Measurements from ENCODE around the gene DOCK2.

DNA sequence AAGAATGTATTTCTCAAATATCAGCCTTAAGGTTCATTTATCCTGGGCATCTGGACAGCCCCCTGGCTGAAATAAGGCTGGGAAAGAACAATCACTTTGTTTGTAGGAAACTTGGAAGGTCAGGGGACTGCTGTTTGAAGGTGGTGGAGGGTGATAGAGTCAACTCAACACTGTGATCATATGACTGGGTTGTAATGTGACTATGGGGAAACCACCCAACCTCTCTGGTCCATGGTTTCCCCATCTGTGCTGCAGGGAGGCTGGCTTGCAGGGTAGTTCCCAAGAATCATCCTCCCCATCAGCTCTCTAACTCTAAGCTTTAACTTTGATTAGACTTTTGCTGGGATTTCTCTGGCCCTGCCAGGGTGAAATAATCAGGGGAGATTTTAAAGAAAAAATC, 333.3 kb downstream of the DOCK2 start:
- TF ChIP-seq EZH2 (IDR thresholded peaks at IDR 0.05; ENCODE audit: low read length, unreplicated experiment) (no peak), CTCF (conservative IDR thresholded peaks at IDR 0.05; ENCODE audit: low read depth, low read length) (no peak)

Data from PC-3 (cell line).